WTC11 (cell line): ENCODE results near the gene CACNA2D1. TPM values are rescaled to one million over a fixed set of nuclear protein-coding genes. Genes with fewer than 3 reads are reported as not detected.

Experiments
- ATAC-seq: fragments of 200-7000 bp; cut with Tn5 transposase; 2 replicates; pipeline ENCODE4 v1.10.0; 2021; ENCODE audit warnings: mild to moderate bottlenecking, moderate library complexity
- CTCF ChIA-PET: fragments of 300-600 bp; sonication (Branson Sonifier 250); formaldehyde crosslinking; loops from one replicate; lab custom pipeline; 2021; ENCODE audit warnings: antibody characterized with exemption; lab: Charles Lee
- POLR2A ChIA-PET: fragments of 350-600 bp; sonication (Branson Sonifier 250); formaldehyde crosslinking; loops from one replicate; lab custom pipeline; 2021; ENCODE audit warnings: antibody characterized with exemption; lab: Charles Lee
- DNase-seq: peaks from one replicate; pipeline ENCODE4 v3.0.0; 2021; ENCODE audit warnings: low spot score
- H3K27ac Mint-ChIP-seq: 2 replicates; pipeline ENCODE4 v1.8.0; 2021; ENCODE audit warnings: mixed read lengths
- H3K27me3 Mint-ChIP-seq: 2 replicates; pipeline ENCODE4 v1.8.0; 2021; ENCODE audit warnings: low read depth, mild to moderate bottlenecking, moderate library complexity, mixed read lengths
- H3K36me3 Mint-ChIP-seq: 2 replicates; pipeline ENCODE4 v1.8.0; 2021; ENCODE audit warnings: mixed read lengths
- H3K4me1 Mint-ChIP-seq: 2 replicates; pipeline ENCODE4 v1.8.0; 2022; ENCODE audit warnings: mixed read lengths
- H3K4me3 Mint-ChIP-seq: 2 replicates; pipeline ENCODE4 v1.8.0; 2021; ENCODE audit warnings: mild to moderate bottlenecking, moderate library complexity, mixed read lengths
- H3K9me3 Mint-ChIP-seq: 2 replicates; pipeline ENCODE4 v1.8.0; 2021; ENCODE audit warnings: mixed read lengths
- FOXJ3 ChIP-seq: sonication (generic); formaldehyde crosslinking; IDR thresholded peaks from 2 replicates; pipeline ENCODE4 v1.9.0; 2021; ENCODE audit warnings: missing genetic modification reagents, mild to moderate bottlenecking, borderline replicate concordance
- FOXP1 ChIP-seq: sonication (generic); formaldehyde crosslinking; IDR thresholded peaks from 2 replicates; pipeline ENCODE4 v1.8.0; 2022; ENCODE audit warnings: missing genetic modification reagents, mild to moderate bottlenecking, moderate library complexity, borderline replicate concordance
- HMGA2 ChIP-seq: fragments of 250-450 bp; sonication (Bioruptor Pico); IDR thresholded peaks from 2 replicates; pipeline ENCODE4 v1.4.0; 2021; ENCODE audit warnings: mild to moderate bottlenecking, moderate library complexity
- JAZF1 ChIP-seq: fragments of 250-450 bp; sonication (Bioruptor Pico); IDR thresholded peaks from 2 replicates; pipeline ENCODE4 v1.9.0; 2021; ENCODE audit warnings: moderate library complexity, mild to moderate bottlenecking, inconsistent platforms
- JUN ChIP-seq: sonication (generic); formaldehyde crosslinking; IDR thresholded peaks from 2 replicates; pipeline ENCODE4 v1.8.0; 2023; ENCODE audit warnings: mild to moderate bottlenecking, missing genetic modification reagents
- KAT7 ChIP-seq: sonication (generic); formaldehyde crosslinking; IDR thresholded peaks from 2 replicates; pipeline ENCODE4 v1.8.1; 2023; ENCODE audit warnings: missing genetic modification reagents, mild to moderate bottlenecking, borderline replicate concordance
- NFE2L1 ChIP-seq: sonication (generic); formaldehyde crosslinking; IDR thresholded peaks from 2 replicates; pipeline ENCODE4 v1.8.1; 2023; ENCODE audit warnings: missing genetic modification reagents
- NFYB ChIP-seq: sonication (generic); formaldehyde crosslinking; conservative IDR thresholded peaks from 2 replicates; pipeline ENCODE4 v1.8.0; 2022; ENCODE audit warnings: low read depth, missing genetic modification reagents
- NR2C2 ChIP-seq: sonication (generic); formaldehyde crosslinking; IDR thresholded peaks from 2 replicates; pipeline ENCODE4 v1.8.0; 2022; ENCODE audit warnings: mild to moderate bottlenecking, missing genetic modification reagents
- RELA ChIP-seq: sonication (generic); formaldehyde crosslinking; IDR thresholded peaks from 2 replicates; pipeline ENCODE4 v1.8.1; 2022; ENCODE audit warnings: missing genetic modification reagents, mild to moderate bottlenecking, borderline replicate concordance
- RORB ChIP-seq: fragments of 250-450 bp; sonication (Bioruptor Pico); IDR thresholded peaks from 2 replicates; pipeline ENCODE4 v1.9.0; 2021; ENCODE audit warnings: mild to moderate bottlenecking
- SP1 ChIP-seq: sonication (generic); formaldehyde crosslinking; conservative IDR thresholded peaks from 2 replicates; pipeline ENCODE4 v1.8.1; 2022; ENCODE audit warnings: missing genetic modification reagents
- ZNF219 ChIP-seq: sonication (generic); formaldehyde crosslinking; IDR thresholded peaks from 2 replicates; pipeline ENCODE4 v1.8.0; 2023; ENCODE audit warnings: missing genetic modification reagents, mild to moderate bottlenecking, borderline replicate concordance
- ZNF232 ChIP-seq: sonication (generic); formaldehyde crosslinking; IDR thresholded peaks from 2 replicates; pipeline ENCODE4 v1.8.0; 2022; ENCODE audit warnings: mild to moderate bottlenecking, missing genetic modification reagents
- ZNF263 ChIP-seq: sonication (generic); formaldehyde crosslinking; IDR thresholded peaks from 2 replicates; pipeline ENCODE4 v1.8.1; 2022; ENCODE audit warnings: low read depth, mild to moderate bottlenecking, moderate library complexity, missing genetic modification reagents
- ZNF671 ChIP-seq: fragments of 250-450 bp; sonication (Bioruptor Pico); IDR thresholded peaks from 2 replicates; pipeline ENCODE4 v1.8.0; 2021; ENCODE audit warnings: mild to moderate bottlenecking
- total RNA-seq: library from RNA; stranded (reverse); gene quantifications from 3 replicates; pipeline ENCODE4 v1.2.3, GENCODE V29; 2021
- TF ChIP-seq, protein P1 (sequence below): fragments of 250-450 bp; sonication (Bioruptor Pico); IDR thresholded peaks from 2 replicates; pipeline ENCODE4 v1.9.0; 2021; ENCODE audit warnings: moderate library complexity, mild to moderate bottlenecking, inconsistent platforms, borderline replicate concordance
- TF ChIP-seq, protein P2 (sequence below): sonication (generic); formaldehyde crosslinking; IDR thresholded peaks from 2 replicates; pipeline ENCODE4 v1.8.1; 2023; ENCODE audit warnings: mild to moderate bottlenecking, missing genetic modification reagents, moderate library complexity
- TF ChIP-seq, protein P3 (sequence below): sonication (generic); formaldehyde crosslinking; IDR thresholded peaks from 2 replicates; pipeline ENCODE4 v1.8.1; 2022; ENCODE audit warnings: mild to moderate bottlenecking, moderate library complexity, missing genetic modification reagents
- TF ChIP-seq, protein P4 (sequence below): sonication (generic); formaldehyde crosslinking; IDR thresholded peaks from 2 replicates; pipeline ENCODE4 v1.8.1; 2023; ENCODE audit warnings: mild to moderate bottlenecking, missing genetic modification reagents, moderate library complexity
- TF ChIP-seq, protein P5 (sequence below): sonication (generic); formaldehyde crosslinking; IDR thresholded peaks from 2 replicates; pipeline ENCODE4 v1.8.1; 2023; ENCODE audit warnings: mild to moderate bottlenecking, missing genetic modification reagents
- TF ChIP-seq, protein P6 (sequence below): fragments of 250-450 bp; sonication (Bioruptor Pico); IDR thresholded peaks from 2 replicates; pipeline ENCODE4 v1.9.0; 2021; ENCODE audit warnings: mild to moderate bottlenecking

Gene CACNA2D1
- total RNA-seq, 1 experiment from 2014 or later: 33.3 TPM

DNA sequence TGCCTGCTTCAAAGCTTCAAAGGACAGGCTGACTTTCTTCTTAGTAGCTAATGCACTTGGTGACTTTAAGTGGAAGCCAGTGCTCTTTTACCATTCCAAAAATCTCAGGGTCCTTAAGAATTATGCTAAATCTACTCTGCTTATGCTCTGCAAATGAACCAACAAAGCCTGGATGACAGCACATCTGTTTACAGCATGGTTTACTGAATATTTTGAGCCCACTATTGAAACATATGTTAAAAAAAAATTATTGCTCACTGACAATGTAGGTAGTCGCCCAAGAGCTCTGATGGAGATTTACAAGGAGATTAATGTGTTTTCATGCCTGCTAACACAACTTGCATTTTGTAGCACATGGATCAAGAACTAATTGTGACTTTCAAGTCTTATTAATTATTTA, 415.5 kb downstream of the CACNA2D1 start (continued):
- TF ChIP-seq, protein P1, sequence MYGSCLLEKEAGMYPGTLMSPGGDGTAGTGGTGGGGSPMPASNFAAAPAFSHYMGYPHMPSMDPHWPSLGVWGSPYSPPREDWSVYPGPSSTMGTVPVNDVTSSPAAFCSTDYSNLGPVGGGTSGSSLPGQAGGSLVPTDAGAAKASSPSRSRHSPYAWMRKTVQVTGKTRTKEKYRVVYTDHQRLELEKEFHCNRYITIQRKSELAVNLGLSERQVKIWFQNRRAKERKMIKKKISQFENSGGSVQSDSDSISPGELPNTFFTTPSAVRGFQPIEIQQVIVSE (CRISPR knock-in tag): no peak
- TF ChIP-seq FOXP1 (CRISPR knock-in tag) (no peak), ZNF232 (CRISPR knock-in tag) (no peak), ZNF263 (CRISPR knock-in tag) (no peak)
- TF ChIP-seq, protein P2, sequence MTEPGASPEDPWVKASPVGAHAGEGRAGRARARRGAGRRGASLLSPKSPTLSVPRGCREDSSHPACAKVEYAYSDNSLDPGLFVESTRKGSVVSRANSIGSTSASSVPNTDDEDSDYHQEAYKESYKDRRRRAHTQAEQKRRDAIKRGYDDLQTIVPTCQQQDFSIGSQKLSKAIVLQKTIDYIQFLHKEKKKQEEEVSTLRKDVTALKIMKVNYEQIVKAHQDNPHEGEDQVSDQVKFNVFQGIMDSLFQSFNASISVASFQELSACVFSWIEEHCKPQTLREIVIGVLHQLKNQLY (CRISPR knock-in tag): no peak

DNA sequence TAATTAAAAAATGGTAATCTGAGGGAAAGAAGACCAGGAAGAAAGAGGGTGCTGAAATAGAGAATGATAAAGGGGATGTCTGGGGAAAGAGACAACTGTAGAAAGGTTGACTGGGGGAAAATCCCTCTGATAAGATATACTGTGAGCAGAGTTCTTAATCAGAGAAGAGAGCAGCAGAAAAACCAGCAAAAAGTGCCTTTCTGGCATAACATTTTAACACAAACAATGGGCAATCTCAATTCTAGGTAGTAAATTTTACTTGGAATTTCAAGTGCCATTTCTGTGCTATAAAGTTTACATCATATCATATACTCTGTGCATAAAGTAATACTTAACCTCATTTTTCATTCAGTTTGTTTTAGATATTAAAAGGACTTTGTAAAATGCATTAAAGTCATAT, 421.9 kb downstream of the CACNA2D1 start:
- TF ChIP-seq, protein P3, sequence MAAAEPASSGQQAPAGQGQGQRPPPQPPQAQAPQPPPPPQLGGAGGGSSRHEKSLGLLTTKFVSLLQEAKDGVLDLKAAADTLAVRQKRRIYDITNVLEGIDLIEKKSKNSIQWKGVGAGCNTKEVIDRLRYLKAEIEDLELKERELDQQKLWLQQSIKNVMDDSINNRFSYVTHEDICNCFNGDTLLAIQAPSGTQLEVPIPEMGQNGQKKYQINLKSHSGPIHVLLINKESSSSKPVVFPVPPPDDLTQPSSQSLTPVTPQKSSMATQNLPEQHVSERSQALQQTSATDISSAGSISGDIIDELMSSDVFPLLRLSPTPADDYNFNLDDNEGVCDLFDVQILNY (CRISPR knock-in tag): no peak
- TF ChIP-seq RELA: no peak
- no peak for TF ChIP-seq JUN (CRISPR knock-in tag)
- TF ChIP-seq RORB: no peak
- ChIA-PET CTCF (no interaction called here), POLR2A (no interaction called here)
- Mint-ChIP-seq H3K4me3 (no peak overlapping the region), H3K4me1 (peaks cover 11% of the 10 kb centered on the region), H3K27me3 (no peaks in the 10 kb centered on the region), H3K36me3 (no peaks in the 10 kb centered on the region), H3K27ac (0 out of 2 replicates have a peak overlapping the region, but pooled peaks have one; percentile 1), H3K9me3 (no peaks in the 10 kb centered on the region)
- DNase-seq (no peak), ATAC-seq (no peak)

DNA sequence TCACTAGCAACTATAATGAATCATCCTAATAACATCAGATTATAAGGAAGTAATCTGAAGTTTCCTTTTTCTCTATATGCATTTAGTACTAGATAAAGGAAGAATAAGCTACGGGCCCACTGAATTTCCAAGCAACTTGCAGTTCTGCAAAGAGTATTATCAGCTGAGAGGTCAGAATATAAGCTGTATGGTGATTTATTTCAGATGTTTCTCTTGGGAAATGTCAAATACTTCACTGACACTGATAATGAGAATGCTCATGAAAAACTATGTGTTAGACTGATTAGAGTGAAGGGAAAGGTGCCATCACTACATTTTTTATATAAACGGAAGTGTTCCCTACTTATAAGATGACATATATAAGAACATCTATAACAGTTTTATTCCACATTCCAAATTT, 422.5 kb downstream of the CACNA2D1 start:
- ChIA-PET POLR2A (no interaction called here), CTCF (no interaction called here)
- H3K4me1 Mint-ChIP-seq: peaks cover 11% of the 10 kb centered on the region
- DNase-seq (no peak), ATAC-seq (no peak)
- no peaks in the 10 kb centered on the region for H3K36me3 Mint-ChIP-seq
- H3K27ac Mint-ChIP-seq: no peak overlapping the region
- H3K9me3 Mint-ChIP-seq: no peaks in the 10 kb centered on the region
- TF ChIP-seq ZNF219 (no peak), KAT7 (CRISPR knock-in tag) (no peak), HMGA2 (CRISPR knock-in tag) (no peak), SP1 (CRISPR knock-in tag) (no peak)
- TF ChIP-seq, protein P4, sequence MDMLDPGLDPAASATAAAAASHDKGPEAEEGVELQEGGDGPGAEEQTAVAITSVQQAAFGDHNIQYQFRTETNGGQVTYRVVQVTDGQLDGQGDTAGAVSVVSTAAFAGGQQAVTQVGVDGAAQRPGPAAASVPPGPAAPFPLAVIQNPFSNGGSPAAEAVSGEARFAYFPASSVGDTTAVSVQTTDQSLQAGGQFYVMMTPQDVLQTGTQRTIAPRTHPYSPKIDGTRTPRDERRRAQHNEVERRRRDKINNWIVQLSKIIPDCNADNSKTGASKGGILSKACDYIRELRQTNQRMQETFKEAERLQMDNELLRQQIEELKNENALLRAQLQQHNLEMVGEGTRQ: no peak
- TF ChIP-seq, protein P5, sequence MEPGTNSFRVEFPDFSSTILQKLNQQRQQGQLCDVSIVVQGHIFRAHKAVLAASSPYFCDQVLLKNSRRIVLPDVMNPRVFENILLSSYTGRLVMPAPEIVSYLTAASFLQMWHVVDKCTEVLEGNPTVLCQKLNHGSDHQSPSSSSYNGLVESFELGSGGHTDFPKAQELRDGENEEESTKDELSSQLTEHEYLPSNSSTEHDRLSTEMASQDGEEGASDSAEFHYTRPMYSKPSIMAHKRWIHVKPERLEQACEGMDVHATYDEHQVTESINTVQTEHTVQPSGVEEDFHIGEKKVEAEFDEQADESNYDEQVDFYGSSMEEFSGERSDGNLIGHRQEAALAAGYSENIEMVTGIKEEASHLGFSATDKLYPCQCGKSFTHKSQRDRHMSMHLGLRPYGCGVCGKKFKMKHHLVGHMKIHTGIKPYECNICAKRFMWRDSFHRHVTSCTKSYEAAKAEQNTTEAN: no peak
- H3K27me3 Mint-ChIP-seq: no peaks in the 10 kb centered on the region
- no peak overlapping the region for H3K4me3 Mint-ChIP-seq

DNA sequence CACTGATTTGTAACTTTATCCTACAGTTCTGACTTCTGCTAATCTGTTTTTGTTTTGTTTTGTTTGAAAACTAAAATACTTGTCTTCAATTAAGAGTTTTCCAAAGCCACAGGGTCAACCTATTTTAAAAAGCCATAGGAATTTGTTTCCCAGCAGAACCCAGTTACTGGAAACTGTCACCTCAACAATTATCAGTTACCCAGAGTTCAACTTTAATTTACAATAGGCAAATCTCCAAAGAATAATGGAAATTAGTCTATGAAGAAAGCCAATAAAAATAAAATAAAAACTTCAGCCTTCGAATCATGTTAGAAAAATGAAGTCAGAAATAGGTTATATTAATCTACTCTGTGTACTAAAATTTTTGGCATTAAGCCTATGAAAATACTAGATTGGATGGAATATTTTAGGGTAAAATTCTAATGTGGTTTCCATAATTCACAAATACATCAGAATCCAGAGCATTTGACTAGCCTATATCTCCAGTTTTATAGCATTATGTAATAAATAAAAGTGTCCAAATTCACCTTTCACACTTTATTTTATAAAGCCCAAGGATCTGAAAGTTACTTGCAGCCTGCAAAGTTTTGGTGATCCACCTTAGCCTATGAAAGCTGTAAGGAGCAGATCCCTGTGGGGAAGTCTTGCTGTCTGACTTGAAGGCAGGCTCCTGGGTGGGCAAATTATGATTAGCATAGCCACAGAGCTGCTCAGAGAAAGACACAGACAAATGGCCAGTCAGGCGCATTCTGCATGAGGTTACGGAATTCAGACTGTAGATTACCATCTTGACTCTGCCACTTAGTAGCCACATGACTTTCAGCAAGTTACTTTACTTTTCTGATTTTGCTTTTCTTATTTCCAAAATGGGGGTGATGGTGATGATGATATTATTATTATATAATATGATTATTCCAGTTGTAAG, 423.8 kb downstream of the CACNA2D1 start:
- POLR2A ChIA-PET: no interaction called here
- Mint-ChIP-seq H3K4me3 (no peak overlapping the region), H3K9me3 (no peaks in the 10 kb centered on the region), H3K27me3 (no peaks in the 10 kb centered on the region), H3K36me3 (no peaks in the 10 kb centered on the region), H3K4me1 (peaks cover 3% of the 10 kb centered on the region; the same call in 1 of the 2 replicates), H3K27ac (no peak overlapping the region)
- CTCF ChIA-PET: no interaction called here
- no peak for ATAC-seq
- no peak for TF ChIP-seq SP1 (CRISPR knock-in tag)
- TF ChIP-seq, protein P6, sequence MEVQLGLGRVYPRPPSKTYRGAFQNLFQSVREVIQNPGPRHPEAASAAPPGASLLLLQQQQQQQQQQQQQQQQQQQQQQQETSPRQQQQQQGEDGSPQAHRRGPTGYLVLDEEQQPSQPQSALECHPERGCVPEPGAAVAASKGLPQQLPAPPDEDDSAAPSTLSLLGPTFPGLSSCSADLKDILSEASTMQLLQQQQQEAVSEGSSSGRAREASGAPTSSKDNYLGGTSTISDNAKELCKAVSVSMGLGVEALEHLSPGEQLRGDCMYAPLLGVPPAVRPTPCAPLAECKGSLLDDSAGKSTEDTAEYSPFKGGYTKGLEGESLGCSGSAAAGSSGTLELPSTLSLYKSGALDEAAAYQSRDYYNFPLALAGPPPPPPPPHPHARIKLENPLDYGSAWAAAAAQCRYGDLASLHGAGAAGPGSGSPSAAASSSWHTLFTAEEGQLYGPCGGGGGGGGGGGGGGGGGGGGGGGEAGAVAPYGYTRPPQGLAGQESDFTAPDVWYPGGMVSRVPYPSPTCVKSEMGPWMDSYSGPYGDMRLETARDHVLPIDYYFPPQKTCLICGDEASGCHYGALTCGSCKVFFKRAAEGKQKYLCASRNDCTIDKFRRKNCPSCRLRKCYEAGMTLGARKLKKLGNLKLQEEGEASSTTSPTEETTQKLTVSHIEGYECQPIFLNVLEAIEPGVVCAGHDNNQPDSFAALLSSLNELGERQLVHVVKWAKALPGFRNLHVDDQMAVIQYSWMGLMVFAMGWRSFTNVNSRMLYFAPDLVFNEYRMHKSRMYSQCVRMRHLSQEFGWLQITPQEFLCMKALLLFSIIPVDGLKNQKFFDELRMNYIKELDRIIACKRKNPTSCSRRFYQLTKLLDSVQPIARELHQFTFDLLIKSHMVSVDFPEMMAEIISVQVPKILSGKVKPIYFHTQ (CRISPR knock-in tag): no peak
- TF ChIP-seq NR2C2: no peak
- no peak for TF ChIP-seq FOXJ3 (CRISPR knock-in tag)
- no peak for TF ChIP-seq JAZF1 (CRISPR knock-in tag)
- TF ChIP-seq NFE2L1: no peak
- no peak for TF ChIP-seq NFYB (CRISPR knock-in tag)
- no peak for TF ChIP-seq ZNF671 (CRISPR knock-in tag)
- DNase-seq: no peak
